Esophagus mucosa (tissue), 1 donor: ENCODE measurements around the gene ABCA6. TPM values are rescaled to one million over a fixed set of nuclear protein-coding genes. Genes with fewer than 3 reads are reported as not detected.
"Not testable (repeated sequence)": the region's sequence is repeated elsewhere in the genome, so short reads cannot be mapped to it uniquely, and the experiment has no call there.

Experiments used
- ATAC-seq: fragments of 200-7000 bp; cut with Tn5 transposase; one replicate; pipeline ENCODE4 v1.9.1; 2020
- total RNA-seq: library from RNA; stranded (reverse); gene quantifications from one replicate; pipeline ENCODE4 v1.2.4, GENCODE V29; 2023
- donor health status: DM: yes; HTN: yes; CAD: no.

Gene ABCA6, protein sequence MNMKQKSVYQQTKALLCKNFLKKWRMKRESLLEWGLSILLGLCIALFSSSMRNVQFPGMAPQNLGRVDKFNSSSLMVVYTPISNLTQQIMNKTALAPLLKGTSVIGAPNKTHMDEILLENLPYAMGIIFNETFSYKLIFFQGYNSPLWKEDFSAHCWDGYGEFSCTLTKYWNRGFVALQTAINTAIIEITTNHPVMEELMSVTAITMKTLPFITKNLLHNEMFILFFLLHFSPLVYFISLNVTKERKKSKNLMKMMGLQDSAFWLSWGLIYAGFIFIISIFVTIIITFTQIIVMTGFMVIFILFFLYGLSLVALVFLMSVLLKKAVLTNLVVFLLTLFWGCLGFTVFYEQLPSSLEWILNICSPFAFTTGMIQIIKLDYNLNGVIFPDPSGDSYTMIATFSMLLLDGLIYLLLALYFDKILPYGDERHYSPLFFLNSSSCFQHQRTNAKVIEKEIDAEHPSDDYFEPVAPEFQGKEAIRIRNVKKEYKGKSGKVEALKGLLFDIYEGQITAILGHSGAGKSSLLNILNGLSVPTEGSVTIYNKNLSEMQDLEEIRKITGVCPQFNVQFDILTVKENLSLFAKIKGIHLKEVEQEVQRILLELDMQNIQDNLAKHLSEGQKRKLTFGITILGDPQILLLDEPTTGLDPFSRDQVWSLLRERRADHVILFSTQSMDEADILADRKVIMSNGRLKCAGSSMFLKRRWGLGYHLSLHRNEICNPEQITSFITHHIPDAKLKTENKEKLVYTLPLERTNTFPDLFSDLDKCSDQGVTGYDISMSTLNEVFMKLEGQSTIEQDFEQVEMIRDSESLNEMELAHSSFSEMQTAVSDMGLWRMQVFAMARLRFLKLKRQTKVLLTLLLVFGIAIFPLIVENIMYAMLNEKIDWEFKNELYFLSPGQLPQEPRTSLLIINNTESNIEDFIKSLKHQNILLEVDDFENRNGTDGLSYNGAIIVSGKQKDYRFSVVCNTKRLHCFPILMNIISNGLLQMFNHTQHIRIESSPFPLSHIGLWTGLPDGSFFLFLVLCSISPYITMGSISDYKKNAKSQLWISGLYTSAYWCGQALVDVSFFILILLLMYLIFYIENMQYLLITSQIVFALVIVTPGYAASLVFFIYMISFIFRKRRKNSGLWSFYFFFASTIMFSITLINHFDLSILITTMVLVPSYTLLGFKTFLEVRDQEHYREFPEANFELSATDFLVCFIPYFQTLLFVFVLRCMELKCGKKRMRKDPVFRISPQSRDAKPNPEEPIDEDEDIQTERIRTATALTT (N-terminal part only)
- total RNA-seq: 2.4 TPM

GRCh38 chr17:69141431-69142174, at the start of gene ABCA6:
ABCA6 (minus strand) TSS chr17:69141895; CDS start chr17:69140703, 1,192 bp downstream.
- ATAC-seq: peak; percentile 31

GRCh38 chr17:69188796-69189195, 47.1 kb upstream of the ABCA6 start:
- ATAC-seq: no peak

DNA sequence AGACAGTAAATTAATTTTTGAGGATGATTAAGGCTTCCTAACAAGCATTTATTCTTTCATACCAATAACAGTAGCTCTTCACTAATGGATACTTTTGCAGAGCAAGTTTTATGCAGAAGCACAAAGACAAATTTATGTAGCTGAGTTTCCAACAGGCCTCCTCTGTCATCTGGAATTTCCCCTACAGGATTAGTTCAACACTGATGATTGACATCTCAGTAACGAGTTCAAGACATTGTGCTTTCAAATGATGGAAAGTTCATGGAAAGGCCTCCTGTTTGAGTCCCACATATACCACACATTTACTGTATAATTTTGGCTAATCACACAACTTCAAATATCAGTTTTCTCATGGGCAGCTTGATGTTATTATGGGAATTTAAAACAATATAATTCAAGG, 46.4 kb upstream of the ABCA6 start:
- ATAC-seq: no peak

GRCh38 chr17:69187294-69187693, 45.6 kb upstream of the ABCA6 start:
- ATAC-seq: no peak

DNA sequence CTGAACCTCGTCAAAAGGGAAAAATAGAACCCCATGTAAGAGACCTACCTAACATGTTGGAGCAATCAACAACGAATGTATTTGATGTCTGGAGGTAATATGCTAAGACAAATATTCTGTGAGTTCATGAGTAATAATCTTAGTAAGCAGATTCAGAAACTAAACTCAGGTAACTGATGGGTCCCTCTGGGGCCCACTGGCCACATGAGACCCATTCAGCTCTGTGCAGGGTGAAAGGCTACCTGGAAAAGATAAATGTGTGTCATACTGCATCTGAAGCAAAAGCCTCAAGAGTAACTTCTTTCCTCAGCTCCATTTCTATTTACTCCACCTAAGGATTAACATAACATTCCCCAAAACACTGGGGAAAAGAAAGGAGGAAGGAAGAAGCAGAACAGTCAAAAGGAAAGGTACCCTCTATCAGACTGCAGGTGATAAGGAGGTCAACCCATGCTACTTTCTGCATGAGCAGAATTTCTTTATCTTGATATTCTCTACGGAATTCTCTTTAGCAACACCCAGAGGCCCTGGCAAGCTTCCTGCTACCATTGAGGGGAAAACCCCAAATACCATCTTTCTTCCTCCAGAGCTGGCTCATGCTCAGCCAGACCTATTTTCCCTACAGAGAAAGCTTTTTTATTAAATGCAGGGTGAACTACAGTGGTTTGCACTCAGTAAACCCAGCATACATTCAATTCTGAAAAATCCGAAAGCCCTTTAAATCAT, 37.7 kb upstream of the ABCA6 start:
- ATAC-seq: no peak

- no peak for ATAC-seq
These were observed 34.7 kb upstream of the ABCA6 start for GRCh38 chr17:69176457-69176795.

GRCh38 chr17:69175625-69176456, 34.1 kb upstream of the ABCA6 start:
- peak; percentile 89 for ATAC-seq

DNA sequence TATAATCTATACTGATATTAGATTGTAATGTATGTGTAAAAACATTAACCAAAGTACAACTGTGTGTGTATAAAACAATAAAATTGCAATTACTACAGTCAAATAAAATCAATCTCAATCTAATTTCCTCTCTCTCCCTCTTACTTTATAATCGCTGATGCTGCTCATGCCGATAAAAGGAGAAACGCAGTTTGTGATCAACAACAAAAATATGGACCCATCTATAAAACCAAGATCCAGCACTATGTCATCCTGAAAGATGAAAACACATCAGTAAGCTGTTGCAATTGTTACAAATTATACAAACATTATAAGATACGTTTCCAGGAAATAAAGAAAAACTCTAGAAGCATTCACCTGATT, 33.5 kb upstream of the ABCA6 start:
- no peak for ATAC-seq

DNA sequence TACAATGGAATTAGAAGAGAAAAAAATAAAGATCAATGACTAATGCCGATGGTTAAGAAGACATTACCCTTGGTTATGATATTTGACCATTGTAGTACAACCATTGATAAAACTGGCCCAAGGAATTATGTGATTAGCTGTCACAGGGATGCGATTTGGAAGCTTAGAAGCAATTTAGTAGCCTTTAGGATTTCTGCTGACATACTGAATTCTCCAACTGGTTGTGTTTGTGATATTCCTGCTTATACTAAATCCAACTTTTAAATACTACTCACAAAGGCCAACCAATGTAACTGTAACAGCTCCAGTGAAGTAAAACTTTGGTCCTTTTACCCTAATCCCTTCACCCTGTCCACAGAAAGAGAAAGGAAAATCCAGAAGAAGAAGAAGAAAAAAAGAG, 31.4 kb upstream of the ABCA6 start:
- no peak for ATAC-seq

GRCh38 chr17:69170377-69170776, 28.7 kb upstream of the ABCA6 start:
- no peak for ATAC-seq

DNA sequence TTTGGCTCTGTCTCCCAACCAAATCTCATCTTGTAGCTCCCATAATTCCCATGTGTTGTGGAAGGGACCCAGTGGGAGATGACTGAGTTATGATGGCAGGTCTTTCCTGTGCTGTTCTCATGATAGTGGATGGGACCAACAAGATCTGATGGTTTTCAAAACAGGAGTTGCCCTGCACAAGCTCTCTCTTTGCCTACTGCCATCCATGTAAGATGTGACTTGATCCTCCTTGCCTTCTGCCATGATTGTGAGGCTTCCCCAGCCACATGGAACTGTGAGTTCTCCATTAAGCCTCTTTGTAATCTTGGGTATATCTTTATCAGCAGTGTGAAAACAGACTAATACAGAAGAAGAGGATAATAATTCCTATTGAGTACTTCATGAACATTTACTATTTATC, 26.9 kb upstream of the ABCA6 start:
- not testable (repeated sequence) for ATAC-seq

- ATAC-seq: no peak
These were observed 25.3 kb upstream of the ABCA6 start for GRCh38 chr17:69166957-69167356.

- no peak for ATAC-seq
These were observed 22.5 kb upstream of the ABCA6 start for GRCh38 chr17:69164206-69164605.

GRCh38 chr17:69159418-69159817, 17.7 kb upstream of the ABCA6 start:
- no peak for ATAC-seq

- ATAC-seq: no peak
These were observed 12.6 kb upstream of the ABCA6 start for GRCh38 chr17:69154267-69154666.

DNA sequence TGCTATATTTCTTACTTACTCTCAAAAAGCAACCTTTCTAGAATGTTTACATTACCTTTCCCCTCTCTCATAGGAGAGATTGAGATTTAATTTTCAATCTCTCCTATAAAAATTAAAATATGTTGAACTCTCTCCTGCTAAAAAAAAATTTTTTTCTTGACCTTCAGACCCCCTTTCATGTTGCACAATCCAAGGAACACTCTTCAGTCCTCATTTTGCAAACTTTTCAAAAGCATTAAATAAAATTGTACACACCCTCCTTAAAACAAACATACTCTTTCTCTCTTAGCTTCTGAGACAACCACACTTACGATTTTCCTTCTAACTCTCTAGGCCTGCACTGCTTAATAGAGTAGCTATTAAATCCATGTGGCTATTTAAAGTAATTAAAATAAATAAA, 8.6 kb upstream of the ABCA6 start:
- ATAC-seq: no peak

DNA sequence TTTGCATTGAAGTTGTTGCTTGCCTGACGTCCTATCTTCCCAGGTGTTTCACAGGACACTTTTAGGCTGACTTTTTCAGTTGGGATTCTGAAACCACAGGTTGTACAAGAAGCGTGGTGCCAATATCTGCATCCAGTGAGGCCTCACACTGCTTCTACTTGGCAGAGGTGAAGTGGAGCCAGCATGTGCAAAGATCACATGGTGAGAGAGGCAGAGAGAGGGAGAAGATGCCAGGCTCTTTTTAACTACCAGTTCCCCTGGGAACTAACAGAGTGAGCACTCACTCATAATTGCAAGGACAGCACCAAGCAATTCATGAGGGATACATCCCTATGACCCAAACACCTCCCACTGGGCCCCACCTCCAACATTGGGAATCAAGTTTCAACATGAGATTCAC, 5.8 kb upstream of the ABCA6 start:
- no peak for ATAC-seq

- ATAC-seq: no peak
These were observed 2.9 kb upstream of the ABCA6 start for GRCh38 chr17:69144331-69145255.

- no peak for ATAC-seq
These were observed 2.1 kb upstream of the ABCA6 start for GRCh38 chr17:69143683-69144231.
